ENCODE results near the gene UNC5C. TPM values are rescaled to one million over a fixed set of nuclear protein-coding genes. Genes with fewer than 3 reads are reported as not detected.

The UNC5C gene
- total RNA-seq, 2 experiments from 2014 or later: not detected

DNA sequence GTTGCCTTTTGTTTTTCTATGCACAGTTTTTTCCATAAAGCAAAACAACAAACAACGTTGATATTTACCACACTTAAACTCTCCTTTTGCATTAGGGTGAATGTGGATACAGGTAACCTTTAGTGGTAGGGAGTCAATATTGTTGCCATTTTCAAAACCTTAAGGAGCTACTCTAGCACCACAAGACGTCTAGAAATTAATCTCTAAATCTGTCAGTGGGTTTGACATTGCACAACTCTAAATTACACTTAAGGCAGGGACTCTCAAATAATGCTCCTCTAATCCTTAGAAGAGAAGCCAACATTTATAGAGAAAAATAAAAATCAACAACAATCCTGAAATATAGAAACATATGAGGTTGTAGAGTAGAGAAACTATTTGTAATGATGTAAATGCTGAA is 297.2 kb downstream of the UNC5C start:
- no peaks in the 10 kb centered on the region for H3K36me3 Mint-ChIP-seq (ENCODE audit: low read depth)
- DNase-seq: no peak
- intact Hi-C loops (cut with micrococcal nuclease): no loop called here
- no peaks in the 10 kb centered on the region for H3K27me3 Mint-ChIP-seq (ENCODE audit: low read depth)
- no peaks in the 10 kb centered on the region for H3K9me3 Mint-ChIP-seq
- H3K4me3 Mint-ChIP-seq: no peak overlapping the region
- no peak overlapping the region for H3K27ac Mint-ChIP-seq
- CTCF ChIA-PET: interaction anchor here (0.6 kb wide), 1 partner anchor 37 kb away, joined by 4 read pairs; no protein-coding TSS in a partner anchor
- peaks cover 8% of the 10 kb centered on the region for H3K4me1 Mint-ChIP-seq (ENCODE audit: low read depth)

DNA sequence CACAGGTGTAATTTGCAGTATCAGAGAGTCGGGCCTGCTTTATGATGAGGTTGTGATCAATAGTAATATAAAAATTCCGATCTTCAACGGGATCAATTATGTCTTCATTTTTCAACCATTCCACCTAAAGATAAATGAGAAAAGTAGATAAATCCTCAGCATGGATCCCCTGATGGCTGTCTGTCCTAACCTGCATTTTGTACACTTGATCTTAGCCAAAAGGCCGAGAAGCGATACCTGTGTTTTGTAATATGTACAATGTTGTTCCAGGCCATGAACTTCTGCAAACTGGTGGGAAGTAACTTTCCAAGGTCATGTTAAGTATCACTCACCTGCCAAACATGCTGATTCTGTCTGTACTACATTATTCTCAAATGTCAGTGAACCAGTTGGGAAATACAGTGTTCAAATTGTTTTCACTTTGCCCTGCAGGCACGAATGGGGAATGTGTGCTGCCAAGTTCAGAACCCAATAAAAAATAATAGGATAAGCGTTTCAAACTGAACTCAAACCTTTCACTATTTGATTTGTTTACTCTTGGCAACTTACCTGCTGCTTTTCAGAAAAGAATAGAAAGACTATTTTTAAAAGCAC is 298.1 kb downstream of the UNC5C start:
- no peak overlapping the region for H3K27ac Mint-ChIP-seq
- no peaks in the 10 kb centered on the region for H3K27me3 Mint-ChIP-seq (ENCODE audit: low read depth)
- H3K4me3 Mint-ChIP-seq: no peak overlapping the region
- no peak for DNase-seq
- H3K9me3 Mint-ChIP-seq: no peaks in the 10 kb centered on the region
- CTCF ChIA-PET: interaction anchor here (0.6 kb wide), 1 partner anchor 120 kb away, joined by 4 read pairs; no protein-coding TSS in a partner anchor
- H3K4me1 Mint-ChIP-seq (ENCODE audit: low read depth): peaks cover 8% of the 10 kb centered on the region
- no peaks in the 10 kb centered on the region for H3K36me3 Mint-ChIP-seq (ENCODE audit: low read depth)
- intact Hi-C loops (cut with micrococcal nuclease): no loop called here

DNA sequence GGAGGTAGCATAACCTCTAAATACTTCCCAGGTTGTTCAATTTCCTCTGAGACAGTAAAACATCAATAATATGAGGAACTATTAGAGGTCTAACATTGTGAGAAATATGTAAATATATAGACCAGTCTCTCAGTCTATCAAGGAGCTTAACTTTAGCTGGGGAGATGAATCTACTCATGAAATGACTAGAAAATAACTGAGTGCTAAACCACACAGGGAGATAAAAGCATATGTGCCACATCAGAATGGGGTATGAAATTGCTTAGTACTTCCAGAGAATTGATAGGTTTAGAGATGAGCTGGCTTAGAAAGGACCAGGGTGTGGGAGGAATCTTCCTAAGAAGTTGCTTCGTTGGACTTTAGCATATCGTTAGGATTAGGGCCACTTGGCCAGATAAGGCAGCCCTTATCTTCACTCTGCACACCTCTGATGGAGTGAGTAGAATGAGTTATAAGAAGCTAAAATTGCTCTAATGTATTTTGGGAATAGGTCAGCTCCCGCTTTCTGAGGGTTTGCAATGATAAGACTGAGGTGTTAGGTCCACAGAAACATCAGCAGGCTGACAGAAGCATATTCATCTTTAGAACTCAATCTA is 299.2 kb downstream of the UNC5C start:
- intact Hi-C loops (cut with micrococcal nuclease): loop anchor here (2.0 kb wide), 1 partner anchor 43 kb away; no protein-coding TSS in a partner anchor

DNA sequence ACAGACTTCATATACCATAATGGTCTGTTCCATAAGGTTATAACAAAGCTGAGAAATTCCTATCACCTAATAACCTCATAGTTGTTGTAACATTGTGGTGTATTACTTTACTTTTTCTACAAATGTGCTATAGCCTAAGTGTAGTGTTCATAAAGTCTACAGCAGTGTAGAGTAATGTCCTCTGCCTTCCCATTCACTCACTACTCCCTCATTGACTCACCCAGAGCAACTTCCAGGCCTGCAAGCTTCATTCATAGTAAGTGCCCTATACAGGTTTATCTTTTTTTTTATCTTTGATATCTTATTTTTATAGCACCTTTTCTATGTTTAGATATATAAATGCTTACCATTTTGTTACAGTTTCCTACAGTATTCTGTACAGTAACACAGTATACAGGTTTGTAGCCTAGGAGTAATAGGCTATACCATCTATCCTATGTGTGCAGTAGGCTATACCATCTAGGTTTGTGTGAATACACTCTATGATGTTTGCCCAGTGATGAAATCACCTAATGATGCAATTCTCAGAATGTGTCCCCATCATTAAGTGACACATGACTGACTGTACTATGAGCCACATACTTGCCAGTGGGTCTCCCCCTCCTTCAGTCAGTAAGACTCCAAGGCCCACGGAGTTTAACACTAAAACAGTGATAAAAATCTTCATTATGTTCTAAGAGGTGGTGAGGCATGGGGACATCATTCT is 299.9 kb downstream of the UNC5C start:
- CTCF ChIA-PET: no interaction called here
- intact Hi-C loops (cut with micrococcal nuclease): loop anchor here (2.0 kb wide), 1 partner anchor 44 kb away; no protein-coding TSS in a partner anchor
- Mint-ChIP-seq H3K27me3 (ENCODE audit: low read depth) (no peaks in the 10 kb centered on the region), H3K4me1 (ENCODE audit: low read depth) (peaks cover 8% of the 10 kb centered on the region), H3K4me3 (no peak overlapping the region), H3K36me3 (ENCODE audit: low read depth) (no peaks in the 10 kb centered on the region), H3K9me3 (no peaks in the 10 kb centered on the region), H3K27ac (no peak overlapping the region)
- peak; percentile 4 for DNase-seq

More for the DNA sequence above, 299.2 kb downstream of the UNC5C start:
- H3K4me3 Mint-ChIP-seq: no peak overlapping the region
- CTCF ChIA-PET: interaction anchor here (0.7 kb wide), 1 partner anchor 93 kb away, joined by 3 read pairs; no protein-coding TSS in a partner anchor
- H3K27me3 Mint-ChIP-seq (ENCODE audit: low read depth): no peaks in the 10 kb centered on the region
- peaks cover 8% of the 10 kb centered on the region for H3K4me1 Mint-ChIP-seq (ENCODE audit: low read depth)
- no peaks in the 10 kb centered on the region for H3K9me3 Mint-ChIP-seq
- H3K36me3 Mint-ChIP-seq (ENCODE audit: low read depth): no peaks in the 10 kb centered on the region
- H3K27ac Mint-ChIP-seq: no peak overlapping the region
- no peak for DNase-seq

DNA sequence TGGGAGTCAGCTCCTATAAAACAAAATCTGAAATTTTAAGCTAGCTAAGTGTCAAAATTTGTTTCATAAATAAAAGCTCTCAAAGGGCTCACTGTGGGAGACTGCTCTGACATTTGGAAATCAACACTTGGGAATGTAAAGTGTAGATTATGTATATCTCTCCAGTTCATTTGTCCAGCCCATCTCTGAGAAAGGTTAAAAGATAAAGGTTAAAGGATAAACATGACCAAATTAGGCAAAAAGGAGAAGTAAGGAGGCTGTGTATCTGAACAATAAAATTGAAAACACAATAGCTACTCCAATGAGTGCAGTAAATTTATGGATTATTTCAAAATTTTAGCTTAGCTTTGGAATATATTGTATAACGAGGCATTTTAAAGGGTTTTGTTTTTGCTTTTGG is 304.9 kb downstream of the UNC5C start:
- peaks cover under 1% of the 10 kb centered on the region for H3K9me3 Mint-ChIP-seq
- CTCF ChIA-PET: no interaction called here
- no peak overlapping the region for H3K4me3 Mint-ChIP-seq
- no peaks in the 10 kb centered on the region for H3K36me3 Mint-ChIP-seq (ENCODE audit: low read depth)
- peaks cover under 1% of the 10 kb centered on the region for H3K4me1 Mint-ChIP-seq (ENCODE audit: low read depth)
- no peak for DNase-seq
- intact Hi-C loops (cut with micrococcal nuclease): no loop called here
- H3K27me3 Mint-ChIP-seq (ENCODE audit: low read depth): no peaks in the 10 kb centered on the region
- H3K27ac Mint-ChIP-seq: no peak overlapping the region

DNA sequence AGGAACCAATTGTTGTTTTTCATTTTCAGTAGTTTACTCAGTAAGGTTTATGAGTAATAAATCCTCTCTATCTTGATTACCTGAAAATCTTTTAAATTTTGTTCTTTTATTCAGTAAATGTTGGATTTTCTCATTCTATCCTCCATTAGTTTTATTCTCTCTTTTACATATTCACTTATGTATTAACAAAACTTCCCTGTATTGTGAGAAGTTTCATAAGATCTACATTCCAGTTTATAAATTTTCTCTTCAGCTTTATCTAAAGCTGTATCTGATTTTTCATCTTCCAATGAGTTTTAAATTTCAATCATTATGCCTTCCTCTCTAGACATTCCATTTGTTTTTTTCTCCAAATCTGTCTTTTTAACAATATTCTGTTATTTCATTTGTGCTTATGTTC is 310.2 kb downstream of the UNC5C start:
- peaks cover 3% of the 10 kb centered on the region for H3K9me3 Mint-ChIP-seq
- CTCF ChIA-PET: no interaction called here
- no peak overlapping the region for H3K4me3 Mint-ChIP-seq
- H3K36me3 Mint-ChIP-seq (ENCODE audit: low read depth): no peaks in the 10 kb centered on the region
- H3K27ac Mint-ChIP-seq: no peak overlapping the region
- intact Hi-C loops (cut with micrococcal nuclease): no loop called here
- no peaks in the 10 kb centered on the region for H3K27me3 Mint-ChIP-seq (ENCODE audit: low read depth)
- no peak for DNase-seq
- H3K4me1 Mint-ChIP-seq (ENCODE audit: low read depth): no peaks in the 10 kb centered on the region

DNA sequence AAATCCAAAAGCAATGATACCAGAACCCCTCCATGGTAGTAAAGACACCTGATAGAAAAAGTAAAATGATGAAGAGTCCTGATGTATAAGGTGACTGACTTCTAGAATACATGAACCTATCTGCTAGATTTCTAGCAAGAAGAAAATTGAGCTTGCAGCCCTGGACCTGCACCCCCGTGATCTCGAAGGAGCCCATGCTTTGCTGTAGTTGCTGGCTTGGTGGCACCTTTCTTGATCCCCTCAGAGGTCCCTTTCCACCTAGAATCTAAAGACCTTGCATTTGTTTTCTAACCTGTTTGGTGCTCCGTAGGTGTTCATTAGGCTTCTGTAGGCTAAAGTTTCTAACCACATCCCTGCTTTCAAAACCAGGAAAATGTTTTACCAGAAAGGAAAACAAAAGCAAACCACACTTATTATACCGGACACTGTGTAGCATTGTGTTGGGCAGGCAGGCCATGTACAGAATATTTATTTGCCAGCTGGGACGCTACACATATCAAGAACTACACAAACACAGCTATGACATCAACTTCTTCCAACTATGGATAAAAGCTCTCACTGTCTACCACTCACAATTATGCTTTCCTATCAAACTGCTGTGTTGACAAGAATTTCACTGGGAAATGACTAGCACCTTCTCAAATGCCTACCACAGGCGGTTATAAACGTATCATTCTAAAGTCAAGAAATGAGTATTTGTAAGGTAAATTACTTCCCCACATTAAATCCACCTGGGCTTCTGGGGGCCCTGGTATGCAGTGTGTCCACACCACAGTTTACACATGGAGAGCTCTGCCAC is 316.2 kb downstream of the UNC5C start:
- Mint-ChIP-seq H3K4me3 (no peak overlapping the region), H3K9me3 (no peaks in the 10 kb centered on the region), H3K4me1 (ENCODE audit: low read depth) (peaks cover 2% of the 10 kb centered on the region), H3K36me3 (ENCODE audit: low read depth) (no peaks in the 10 kb centered on the region), H3K27me3 (ENCODE audit: low read depth) (no peaks in the 10 kb centered on the region), H3K27ac (no peak overlapping the region)
- intact Hi-C loops (cut with micrococcal nuclease): no loop called here
- no peak for DNase-seq
- CTCF ChIA-PET: no interaction called here

DNA sequence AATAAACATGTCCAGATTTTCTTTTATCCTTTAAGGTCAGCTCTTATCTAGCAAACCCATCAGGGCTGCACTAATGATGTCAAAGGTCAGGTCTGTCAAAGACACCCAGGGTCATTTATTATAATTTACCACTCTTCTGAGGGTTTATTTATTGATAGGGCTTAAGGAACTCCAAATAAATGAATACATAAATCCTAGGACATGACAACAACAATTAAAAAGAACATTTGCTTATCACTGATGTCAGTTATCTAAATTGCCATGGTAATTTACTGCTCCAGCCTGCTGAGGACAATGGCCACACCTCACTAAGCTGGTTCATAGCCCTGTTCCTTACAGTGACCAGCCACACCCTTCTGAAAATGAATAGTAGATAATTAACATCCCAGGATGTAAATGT is 317.1 kb downstream of the UNC5C start:
- no peak for DNase-seq
- no peak overlapping the region for H3K27ac Mint-ChIP-seq
- intact Hi-C loops (cut with micrococcal nuclease): no loop called here
- H3K4me3 Mint-ChIP-seq: no peak overlapping the region
- CTCF ChIA-PET: no interaction called here
- H3K9me3 Mint-ChIP-seq: no peaks in the 10 kb centered on the region
- H3K27me3 Mint-ChIP-seq (ENCODE audit: low read depth): no peaks in the 10 kb centered on the region
- H3K4me1 Mint-ChIP-seq (ENCODE audit: low read depth): peaks cover 2% of the 10 kb centered on the region
- no peaks in the 10 kb centered on the region for H3K36me3 Mint-ChIP-seq (ENCODE audit: low read depth)

DNA sequence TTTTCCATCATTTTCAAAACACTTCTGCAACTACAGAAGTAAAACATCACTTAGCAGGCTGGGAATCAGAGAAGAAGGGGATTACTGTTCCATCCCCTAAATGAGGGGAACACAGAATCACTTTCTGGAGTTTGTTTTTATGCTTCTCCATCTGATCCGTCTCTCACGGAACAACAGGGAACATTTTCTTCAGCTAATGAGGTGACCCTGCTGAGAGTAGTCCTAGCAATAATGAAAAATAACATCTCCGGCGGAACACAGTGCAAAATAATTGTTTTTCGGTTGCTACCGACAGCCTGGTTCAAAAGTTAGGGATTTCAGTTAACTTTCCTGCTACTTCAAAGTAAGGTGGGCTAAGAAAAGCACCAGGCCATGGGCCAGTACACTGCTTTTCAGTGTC is 322.9 kb downstream of the UNC5C start:
- H3K27ac Mint-ChIP-seq: no peak overlapping the region
- no peaks in the 10 kb centered on the region for H3K9me3 Mint-ChIP-seq
- no peaks in the 10 kb centered on the region for H3K36me3 Mint-ChIP-seq (ENCODE audit: low read depth)
- H3K4me1 Mint-ChIP-seq (ENCODE audit: low read depth): no peaks in the 10 kb centered on the region
- intact Hi-C loops (cut with micrococcal nuclease): no loop called here
- H3K27me3 Mint-ChIP-seq (ENCODE audit: low read depth): no peaks in the 10 kb centered on the region
- no peak overlapping the region for H3K4me3 Mint-ChIP-seq
- CTCF ChIA-PET: no interaction called here
- DNase-seq: no peak

DNA sequence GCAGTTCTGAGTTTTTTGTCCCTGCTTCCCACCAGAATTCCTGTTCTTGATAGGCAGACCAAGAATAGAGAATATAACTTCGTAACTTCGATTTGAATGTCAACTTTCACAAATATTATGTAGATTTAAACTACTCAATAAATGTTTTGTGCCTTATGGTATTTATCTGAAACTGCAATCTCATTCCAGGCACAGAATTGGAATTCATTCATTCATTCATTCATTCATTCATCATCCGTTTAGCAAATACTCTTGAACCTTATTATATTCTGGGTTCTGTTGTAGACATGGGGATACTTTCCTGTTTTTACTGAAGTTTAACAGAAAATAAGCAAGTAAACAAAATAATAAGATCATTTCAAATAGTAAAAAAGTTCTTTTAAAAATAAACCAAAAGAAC is 324.4 kb downstream of the UNC5C start:
- H3K4me1 Mint-ChIP-seq (ENCODE audit: low read depth): no peaks in the 10 kb centered on the region
- CTCF ChIA-PET: no interaction called here
- no peaks in the 10 kb centered on the region for H3K36me3 Mint-ChIP-seq (ENCODE audit: low read depth)
- no peak overlapping the region for H3K27ac Mint-ChIP-seq
- H3K9me3 Mint-ChIP-seq: no peaks in the 10 kb centered on the region
- intact Hi-C loops (cut with micrococcal nuclease): no loop called here
- DNase-seq: no peak
- no peaks in the 10 kb centered on the region for H3K27me3 Mint-ChIP-seq (ENCODE audit: low read depth)
- H3K4me3 Mint-ChIP-seq: no peak overlapping the region

DNA sequence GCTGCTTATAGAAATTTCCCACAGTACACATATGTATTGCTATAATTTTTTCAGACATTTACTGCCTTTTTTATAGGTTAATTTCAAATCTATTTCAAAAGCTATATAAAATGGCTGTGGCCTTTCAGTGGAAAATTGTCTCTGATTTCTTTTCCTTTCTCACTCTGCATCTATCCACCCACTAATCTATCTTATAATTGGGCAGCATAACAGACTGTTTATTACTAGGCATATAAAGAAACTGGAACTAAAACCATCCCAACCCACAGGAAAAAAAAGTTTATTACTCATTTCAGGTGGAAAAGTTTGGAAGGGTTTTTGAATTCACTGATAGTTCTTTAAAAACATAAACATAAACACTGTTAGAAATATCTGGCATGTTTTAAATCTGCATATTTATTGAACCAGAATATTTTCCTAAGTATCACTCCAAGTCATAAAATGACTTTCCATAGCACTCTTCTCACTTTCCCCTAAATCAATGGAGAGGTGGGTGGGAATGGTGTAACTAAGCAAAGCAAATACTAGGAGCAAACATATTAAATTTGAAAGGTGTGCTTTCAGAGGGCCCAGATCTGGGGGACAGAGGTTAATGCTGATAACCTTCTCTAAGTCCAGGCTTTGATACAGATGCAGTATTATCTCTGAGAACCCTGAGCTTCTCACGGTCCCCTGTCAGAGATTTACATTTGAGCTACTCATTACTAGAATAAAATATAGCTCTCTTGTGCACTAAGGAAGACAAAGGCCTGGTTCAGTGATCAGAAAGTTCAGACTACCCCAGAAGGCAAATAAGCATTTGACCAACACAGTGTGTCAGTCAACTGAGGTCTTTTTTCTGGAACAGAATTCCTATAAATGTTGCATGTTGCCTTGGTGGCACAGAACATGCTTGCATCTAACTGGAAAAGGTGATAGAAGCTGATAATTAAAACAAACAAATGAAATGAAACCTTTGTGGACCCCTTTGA is 328.3 kb downstream of the UNC5C start:
- CTCF ChIA-PET: no interaction called here
- Mint-ChIP-seq H3K4me3 (no peak overlapping the region), H3K4me1 (ENCODE audit: low read depth) (no peaks in the 10 kb centered on the region), H3K9me3 (no peaks in the 10 kb centered on the region), H3K36me3 (ENCODE audit: low read depth) (no peaks in the 10 kb centered on the region), H3K27me3 (ENCODE audit: low read depth) (peaks cover 2% of the 10 kb centered on the region), H3K27ac (no peak overlapping the region)
- no peak for DNase-seq
- intact Hi-C loops (cut with micrococcal nuclease): no loop called here

All from activated naive CD4-positive, alpha-beta T cell treated with anti-CD3 and anti-CD28 coated beads for 36 hours (primary cell).